ENCODE measurements around the gene COL4A2.

COL4A2 gene

GRCh38 chr13:110477706-110478245 lies 170.7 kb downstream of the COL4A2 start:
- Histone ChIP-seq H3K36me3 (peaks cover 6% of the 10 kb centered on the region), H3K27me3 (ENCODE audit: insufficient read depth, low read depth, severe bottlenecking) (no peaks in the 10 kb centered on the region), H3K27ac (no peak overlapping the region), H3K4me3 (ENCODE audit: low read depth, low read length) (no peak overlapping the region), H3K9me3 (ENCODE audit: severe bottlenecking) (no peaks in the 10 kb centered on the region)
- DNase-seq, result no peak
- TF ChIP-seq CTCF (IDR thresholded peaks at IDR 0.05; ENCODE audit: low read depth, low read length), result no peak

- no peak overlapping the region for H3K27ac ChIP-seq
These were observed 171.5 kb downstream of the COL4A2 start for GRCh38 chr13:110478405-110479214.

GRCh38 chr13:110479215-110479545 lies 172.1 kb downstream of the COL4A2 start:
- Histone ChIP-seq H3K9me3 (ENCODE audit: severe bottlenecking) (no peaks in the 10 kb centered on the region), H3K27ac (no peak overlapping the region), H3K27me3 (ENCODE audit: insufficient read depth, low read depth, severe bottlenecking) (no peaks in the 10 kb centered on the region), H3K36me3 (peaks cover 14% of the 10 kb centered on the region), H3K4me3 (ENCODE audit: low read depth, low read length) (no peak overlapping the region)
- no peak for TF ChIP-seq CTCF (IDR thresholded peaks at IDR 0.05; ENCODE audit: low read depth, low read length)
- DNase-seq, result no peak

More at GRCh38 chr13:110478405-110479214, 171.5 kb downstream of the COL4A2 start:
- Histone ChIP-seq H3K4me3 (ENCODE audit: low read depth, low read length) (no peak overlapping the region), H3K9me3 (ENCODE audit: severe bottlenecking) (no peaks in the 10 kb centered on the region), H3K36me3 (peaks cover 11% of the 10 kb centered on the region), H3K27me3 (ENCODE audit: insufficient read depth, low read depth, severe bottlenecking) (no peaks in the 10 kb centered on the region)
- no peak for DNase-seq
- no peak for TF ChIP-seq CTCF (IDR thresholded peaks at IDR 0.05; ENCODE audit: low read depth, low read length)

- TF ChIP-seq CTCF (IDR thresholded peaks at IDR 0.05; ENCODE audit: low read depth, low read length), result no peak
- no peak overlapping the region for H3K27ac ChIP-seq
- H3K9me3 ChIP-seq (ENCODE audit: severe bottlenecking), result no peaks in the 10 kb centered on the region
- DNase-seq, result no peak
- H3K27me3 ChIP-seq (ENCODE audit: insufficient read depth, low read depth, severe bottlenecking), result no peaks in the 10 kb centered on the region
- peaks cover 18% of the 10 kb centered on the region for H3K36me3 ChIP-seq
- H3K4me3 ChIP-seq (ENCODE audit: low read depth, low read length), result no peak overlapping the region
These were observed 172.6 kb downstream of the COL4A2 start for GRCh38 chr13:110479648-110480047.

GRCh38 chr13:110480161-110480560 lies 173.1 kb downstream of the COL4A2 start:
- TF ChIP-seq CTCF (IDR thresholded peaks at IDR 0.05; ENCODE audit: low read depth, low read length), result no peak
- Histone ChIP-seq H3K4me3 (ENCODE audit: low read depth, low read length) (no peak overlapping the region), H3K27ac (no peak overlapping the region), H3K9me3 (ENCODE audit: severe bottlenecking) (no peaks in the 10 kb centered on the region), H3K36me3 (peaks cover 20% of the 10 kb centered on the region), H3K27me3 (ENCODE audit: insufficient read depth, low read depth, severe bottlenecking) (no peaks in the 10 kb centered on the region)
- no peak for DNase-seq

Measured in WERI-Rb-1 (cell line).